GM18519 (cell line): ENCODE results near the gene AKR1E2.

Experiments used
- ATAC-seq: cut with Tn5 transposase; IDR thresholded peaks from one replicate; pipeline ENCODE4 v1.9.1; 2021; ENCODE audit warnings: mild to moderate bottlenecking, moderate library complexity; ENCODE audit not compliant: unreplicated experiment, low FRiP score

The AKR1E2 gene

DNA sequence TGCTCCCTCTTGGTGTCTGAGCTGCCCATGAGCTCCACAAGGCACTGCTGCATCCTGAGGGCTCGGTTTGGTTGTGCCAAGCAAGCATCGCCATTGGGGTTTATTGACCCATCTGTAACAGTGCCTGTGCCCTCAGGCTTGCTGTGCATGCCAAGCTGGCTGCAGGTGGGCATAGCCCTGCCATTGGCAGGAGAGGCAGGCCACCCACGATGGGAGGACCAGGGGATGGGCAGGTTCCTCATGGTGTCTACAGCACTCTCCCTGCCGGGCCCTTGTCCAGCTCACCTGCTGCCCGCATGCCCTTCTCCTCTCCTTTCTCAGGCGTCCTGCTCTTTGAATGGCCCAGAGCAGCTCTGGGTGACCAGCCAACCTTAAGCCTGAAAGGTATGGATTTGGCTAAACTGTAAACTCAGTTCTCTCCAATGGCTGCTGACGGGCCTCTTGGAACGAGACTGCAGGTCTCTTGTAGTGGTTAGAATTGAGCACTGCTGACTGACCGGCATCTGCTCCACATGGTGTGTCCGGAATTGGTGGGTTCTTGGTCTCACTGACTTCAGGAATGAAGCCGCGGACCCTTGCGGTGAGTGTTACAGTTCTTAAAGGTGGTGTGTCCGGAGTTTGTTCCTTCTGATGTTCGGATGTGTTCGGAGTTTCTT lies 17.6 kb downstream of the AKR1E2 start:
- ATAC-seq: no peak

DNA sequence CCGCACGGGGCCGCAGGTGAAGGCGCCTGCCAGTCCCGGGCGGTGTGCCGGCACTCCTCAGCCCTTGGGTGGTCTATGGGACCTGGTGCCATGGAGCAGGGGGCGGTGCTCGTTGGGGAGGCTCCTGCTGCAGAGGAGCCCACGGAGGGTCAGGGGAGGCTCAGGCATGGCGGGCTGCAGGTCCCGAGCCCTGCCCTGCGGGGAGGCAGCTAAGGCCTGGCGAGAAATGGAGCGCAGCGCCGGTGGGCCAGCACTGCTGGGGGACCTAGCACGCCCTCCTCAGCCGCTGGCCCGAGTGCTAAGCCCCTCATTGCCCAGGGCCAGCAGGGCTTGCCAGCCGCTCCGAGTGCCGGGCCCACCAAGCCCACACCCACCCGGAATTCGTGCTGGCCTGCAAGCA lies 18.9 kb downstream of the AKR1E2 start:
- no peak for ATAC-seq

DNA sequence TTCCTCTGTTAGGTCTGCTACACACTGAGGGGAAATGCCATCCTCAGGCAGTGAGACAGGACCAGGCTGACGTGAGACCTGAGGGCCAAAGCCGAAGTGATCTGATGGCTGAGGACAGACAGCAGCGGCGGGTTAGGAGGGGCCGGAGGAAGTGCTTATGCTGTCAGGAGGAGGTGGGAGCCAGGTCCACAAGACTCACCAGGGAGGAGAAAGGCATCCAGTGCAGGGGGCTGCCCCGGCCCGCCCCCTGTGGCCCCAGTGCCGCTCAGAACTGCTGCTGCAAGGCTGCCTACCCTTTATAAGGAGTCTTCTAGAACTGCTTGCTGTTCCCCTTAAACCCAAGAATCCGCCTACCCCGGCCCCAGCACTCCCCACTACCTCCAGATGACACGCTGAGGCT lies 19.8 kb downstream of the AKR1E2 start:
- ATAC-seq: no peak

DNA sequence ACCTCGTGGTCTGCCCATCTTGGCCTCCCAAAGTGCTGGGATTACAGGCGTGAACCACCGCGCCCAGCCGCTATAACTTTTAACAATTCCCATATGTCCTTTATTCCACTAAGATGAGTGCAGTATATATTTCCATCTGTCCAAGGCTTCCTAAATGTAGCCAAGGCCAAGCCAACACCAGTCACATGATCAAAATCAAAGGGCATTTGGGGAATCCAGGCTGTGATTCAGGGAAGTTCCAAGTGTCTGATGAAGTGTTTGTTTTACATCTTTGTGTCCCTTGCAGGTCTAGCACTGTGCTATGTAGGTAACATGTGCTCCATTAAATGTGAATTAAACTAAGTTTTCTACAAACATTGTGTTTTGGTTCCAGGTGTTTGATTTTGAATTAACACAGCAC lies 20.8 kb downstream of the AKR1E2 start:
- ATAC-seq: no peak

DNA sequence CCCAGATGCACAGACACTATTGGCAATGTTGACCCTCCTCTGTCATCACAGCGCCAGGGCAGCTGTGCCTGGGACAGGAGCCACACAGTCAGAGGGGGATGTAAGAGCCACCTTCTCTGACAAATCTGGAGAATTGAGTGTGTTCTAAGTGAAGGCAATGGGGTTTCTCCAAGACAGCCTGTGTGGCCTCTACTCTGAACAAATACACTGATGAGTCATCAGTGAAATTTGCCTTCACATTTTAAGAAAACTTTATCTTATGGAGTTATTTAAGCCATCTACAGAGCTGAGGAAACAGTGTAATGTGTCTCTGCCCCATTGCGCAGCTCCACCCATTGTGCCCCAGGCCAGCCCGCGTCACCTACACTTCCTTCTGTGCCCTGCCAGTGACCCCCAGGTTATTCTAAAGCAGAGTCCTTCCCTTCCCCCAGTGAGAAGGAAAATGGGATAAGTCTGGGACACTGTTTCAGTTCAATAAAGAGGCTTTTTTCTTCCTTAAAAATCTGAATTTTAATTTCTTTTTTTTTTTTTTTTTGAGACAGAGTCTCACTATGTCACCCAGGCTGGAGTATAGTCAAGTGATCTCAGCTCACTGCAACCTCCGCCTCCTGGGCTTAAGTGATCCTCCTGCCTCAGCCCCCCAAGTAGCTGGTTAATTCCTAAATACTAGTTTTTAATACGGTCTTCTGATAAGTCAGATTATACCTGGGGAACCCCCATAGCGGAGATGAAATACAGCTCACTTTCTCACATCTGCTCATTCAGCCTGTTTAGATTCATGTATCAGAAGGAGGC lies 21.8 kb downstream of the AKR1E2 start:
- ATAC-seq: no peak

DNA sequence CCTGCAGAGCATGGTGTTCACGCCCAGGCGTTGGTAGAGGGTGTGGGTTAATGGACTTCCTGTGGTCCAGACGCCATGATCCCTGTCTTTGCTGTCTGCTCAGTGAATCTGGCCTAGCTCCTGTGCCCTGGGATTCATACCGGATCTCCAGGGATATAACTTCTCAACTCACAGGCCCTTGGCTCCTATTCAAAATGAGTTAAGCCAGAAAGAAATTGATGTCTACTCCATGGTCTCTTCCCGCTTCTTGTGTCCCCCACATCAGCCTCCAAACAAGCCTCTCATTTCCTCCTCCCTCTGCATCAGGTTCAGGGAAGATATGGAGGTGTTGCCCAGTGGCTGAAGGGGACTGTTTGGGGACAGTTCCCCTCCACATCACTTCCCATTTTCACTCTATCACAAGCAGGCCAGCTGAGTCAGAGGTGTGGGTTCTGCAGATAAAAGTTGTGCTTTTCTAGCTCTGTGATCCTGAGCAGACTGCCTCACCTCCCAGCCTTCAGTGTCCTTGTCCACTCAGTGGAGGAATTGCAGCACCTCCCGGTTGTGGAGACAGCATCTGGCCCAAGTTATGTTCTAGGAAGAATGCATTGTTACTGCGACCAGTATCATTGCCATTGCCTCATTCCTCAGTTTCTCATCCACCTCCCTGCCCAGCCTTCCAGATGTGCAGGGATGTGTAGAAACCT lies 22.5 kb downstream of the AKR1E2 start:
- ATAC-seq: no peak

DNA sequence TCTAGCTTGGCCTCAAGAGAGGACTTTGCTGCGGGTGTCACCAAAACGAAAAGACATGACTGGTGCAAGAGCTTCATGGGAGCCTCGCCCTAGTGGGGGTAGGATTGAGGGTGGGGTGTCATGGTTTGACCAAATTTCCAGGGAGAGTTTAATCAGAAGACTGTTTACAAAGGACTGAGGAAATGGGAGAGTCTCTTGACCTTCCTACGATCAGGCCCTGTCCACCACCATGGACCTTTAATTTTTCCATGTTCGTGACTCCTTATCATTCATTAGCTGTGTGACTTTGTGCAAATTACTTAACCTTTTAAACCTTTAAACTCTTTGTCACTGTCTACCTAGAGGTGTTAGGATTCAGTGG lies 23.0 kb downstream of the AKR1E2 start:
- ATAC-seq: no peak

DNA sequence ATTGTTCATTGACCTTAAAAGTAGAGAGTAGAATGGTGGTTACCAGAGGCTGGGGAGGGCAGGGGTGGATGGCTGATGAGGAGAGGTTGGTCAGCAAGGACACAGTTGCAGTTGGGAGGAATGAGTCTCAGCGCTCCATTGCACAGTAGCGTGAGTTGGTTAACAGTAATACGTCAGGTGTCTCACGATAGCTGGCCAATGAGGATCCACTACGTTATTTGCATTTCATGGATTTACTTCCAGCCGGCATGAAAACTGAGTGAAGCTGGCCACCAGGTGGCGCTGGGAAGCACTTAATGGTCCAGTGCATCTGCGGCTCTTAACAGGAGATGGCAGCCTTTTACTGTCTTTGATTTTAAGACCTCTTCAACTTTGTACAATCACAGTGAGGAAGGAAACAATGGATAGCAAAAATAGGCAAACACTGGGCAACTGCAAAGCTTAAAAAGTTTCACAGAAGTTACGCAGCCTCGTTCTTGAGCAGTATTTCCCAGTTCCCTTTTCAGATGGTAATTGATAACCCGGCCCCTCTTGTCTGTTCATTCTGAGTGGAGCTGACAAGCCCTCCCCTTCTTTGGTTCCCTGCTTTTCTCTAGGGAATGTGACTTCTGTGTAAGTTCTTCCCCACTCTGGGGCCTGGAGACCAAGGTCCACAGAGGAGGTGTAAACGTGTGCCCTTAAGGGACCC lies 23.7 kb downstream of the AKR1E2 start:
- ATAC-seq: peak; percentile 93

DNA sequence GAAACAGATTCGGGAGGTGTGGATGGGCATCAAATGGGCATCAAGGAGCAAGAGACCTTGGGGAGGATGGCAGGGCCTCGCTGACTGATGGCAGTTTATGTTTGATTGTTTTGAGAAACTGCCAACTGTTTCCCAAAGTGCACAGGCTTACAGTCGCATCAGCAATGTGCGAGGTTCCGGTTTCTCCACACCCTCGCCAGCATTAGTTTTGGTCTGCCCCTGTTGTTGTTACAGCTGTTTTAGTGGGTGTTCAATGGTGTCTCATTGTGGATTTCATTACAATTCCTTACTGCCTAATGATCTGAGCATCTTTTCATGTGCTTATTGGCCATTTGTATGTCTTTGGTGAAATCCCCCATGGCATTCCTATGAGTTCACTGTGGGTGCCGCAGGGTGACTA lies 24.4 kb downstream of the AKR1E2 start:
- no peak for ATAC-seq

DNA sequence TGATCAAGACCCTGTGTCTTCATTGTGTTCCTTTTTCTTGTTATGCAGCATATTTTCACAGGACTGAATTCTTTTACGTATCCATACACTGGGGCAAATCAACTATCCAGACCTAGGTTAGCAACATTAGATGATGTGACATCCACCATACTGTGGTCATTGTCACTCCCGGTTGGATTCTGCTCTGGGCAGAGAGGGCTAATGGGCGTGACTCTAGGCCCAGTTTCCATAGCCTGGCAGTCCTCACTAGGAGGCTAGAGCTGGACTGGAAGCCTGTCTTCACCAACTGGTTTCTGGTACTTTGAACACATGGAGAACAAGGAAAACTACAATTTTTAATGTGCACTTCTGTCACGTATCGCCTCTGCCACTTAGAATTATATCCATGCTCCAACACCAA lies 25.2 kb downstream of the AKR1E2 start:
- ATAC-seq: no peak

DNA sequence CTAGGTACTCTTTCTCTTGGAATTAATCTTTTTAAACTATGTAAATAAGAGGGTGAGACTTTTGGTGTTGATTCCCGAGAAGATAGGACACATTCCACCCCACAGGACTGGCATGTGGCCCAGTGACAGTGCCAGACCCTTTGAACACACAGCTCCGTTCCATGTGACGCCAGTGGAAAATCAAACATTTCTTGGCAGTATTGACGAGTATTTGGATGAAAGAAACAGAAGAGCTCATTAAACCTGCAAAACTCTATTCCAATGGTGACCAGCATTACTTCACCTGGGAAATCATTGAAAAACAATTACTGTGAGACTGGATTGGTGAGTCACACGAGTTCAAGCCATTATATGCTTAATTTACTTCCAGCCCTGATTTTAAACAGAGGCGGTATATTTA lies 25.8 kb downstream of the AKR1E2 start:
- ATAC-seq: no peak

DNA sequence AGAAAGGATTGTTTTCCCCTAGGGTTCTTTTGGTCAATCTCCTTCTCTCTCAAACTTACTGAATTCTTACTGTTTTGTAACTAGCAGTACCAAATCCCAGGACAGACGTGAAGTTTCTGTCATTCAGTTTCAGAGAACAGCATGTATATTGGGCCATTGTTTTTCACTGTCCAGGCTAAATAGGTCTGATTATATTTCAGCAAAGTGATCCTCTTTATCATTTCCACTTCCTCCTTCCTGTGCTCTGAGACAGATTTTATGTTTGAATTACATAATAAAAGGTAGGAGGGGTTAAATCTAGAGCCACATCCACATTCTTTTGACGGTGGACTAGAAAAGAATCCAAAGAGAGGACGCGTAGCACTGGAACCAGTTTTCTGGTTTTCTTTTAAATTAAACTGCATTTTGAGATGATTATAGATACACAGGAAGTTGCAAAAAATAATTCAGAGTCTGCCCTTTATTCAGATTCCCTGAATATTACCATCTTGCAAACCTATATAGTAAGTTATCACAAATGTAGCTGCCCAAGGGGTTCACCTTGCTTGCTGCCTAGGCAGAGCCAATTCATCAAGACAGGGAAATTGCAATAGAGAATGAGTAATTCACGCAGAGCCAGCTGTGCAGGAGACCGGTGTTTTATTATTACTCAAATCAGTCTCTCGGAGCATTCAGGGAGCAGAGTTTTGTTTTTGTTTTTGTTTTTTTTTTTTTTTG lies 40.1 kb downstream of the AKR1E2 start:
- ATAC-seq: no peak

DNA sequence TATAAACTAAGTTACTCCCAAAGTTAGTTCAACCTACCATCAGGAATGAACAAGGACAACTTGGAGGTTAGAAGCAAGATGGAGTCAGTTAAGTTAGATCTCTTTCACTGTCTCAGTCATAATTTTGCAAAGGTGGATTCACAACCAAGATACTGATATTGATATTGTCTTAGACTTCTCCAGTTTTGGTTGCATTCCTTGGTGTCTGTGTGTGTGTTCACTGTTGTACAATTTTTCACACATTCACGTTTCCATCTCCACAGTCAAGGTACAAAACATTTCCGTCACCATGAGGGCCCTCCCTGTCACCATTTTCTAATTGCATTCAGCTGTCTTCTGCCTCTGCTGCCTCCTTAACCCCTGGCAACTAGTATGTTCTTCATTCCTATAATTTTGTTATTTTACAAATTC lies 41.1 kb downstream of the AKR1E2 start:
- no peak for ATAC-seq

DNA sequence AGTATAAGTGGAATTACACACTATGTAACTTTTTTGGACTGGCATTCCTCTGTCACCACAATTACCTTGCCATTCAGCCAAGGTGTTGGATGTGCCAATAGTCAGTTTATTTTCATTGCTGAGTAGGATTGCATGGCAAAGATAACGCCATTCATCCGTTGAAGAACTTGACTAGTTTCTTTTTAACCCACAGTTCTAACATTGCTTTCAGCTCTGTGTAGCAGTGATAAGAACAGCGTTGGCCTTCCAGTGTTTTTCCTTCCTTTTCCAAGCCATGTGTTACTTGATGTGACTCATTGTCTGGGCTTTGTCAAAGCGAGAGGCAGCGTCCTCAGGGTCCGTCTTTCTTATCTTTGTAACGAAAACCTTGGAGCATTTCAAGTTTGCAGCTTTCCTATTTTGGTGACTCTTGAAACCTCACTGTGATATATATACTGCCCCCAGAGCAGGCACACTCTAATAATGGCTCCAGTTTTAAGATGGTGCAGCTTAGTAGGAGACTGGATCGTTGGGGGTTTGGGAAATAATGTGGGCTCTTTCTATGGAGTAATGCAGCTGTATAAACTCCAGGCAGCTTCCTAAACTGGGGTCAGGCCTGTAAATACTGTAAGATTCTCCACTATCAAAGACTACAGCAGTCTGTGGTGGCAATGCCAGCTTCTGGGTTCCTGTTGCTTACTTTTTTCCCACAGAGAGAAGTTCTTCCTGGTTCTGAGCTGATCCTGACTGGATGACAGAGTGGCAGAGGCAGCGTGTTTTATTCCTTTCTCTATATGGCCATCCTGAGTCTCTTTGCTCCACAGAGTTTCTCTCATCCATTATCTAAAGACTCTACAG lies 41.7 kb downstream of the AKR1E2 start:
- no peak for ATAC-seq

DNA sequence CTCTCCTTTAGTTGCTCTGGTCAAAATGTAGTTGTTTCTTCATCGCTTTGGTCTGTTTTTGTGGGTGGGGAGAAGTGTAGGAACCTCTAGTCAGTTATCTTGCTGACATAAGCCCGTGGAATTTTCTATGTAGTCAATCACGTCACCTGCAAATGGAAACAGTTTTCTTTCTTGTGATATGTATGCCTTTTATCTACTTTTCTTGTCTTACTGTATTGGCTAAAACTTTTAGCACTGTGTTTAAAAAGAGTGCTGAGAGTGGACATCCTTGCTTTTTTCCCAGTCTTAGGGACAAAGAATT lies 42.3 kb downstream of the AKR1E2 start:
- ATAC-seq: no peak

DNA sequence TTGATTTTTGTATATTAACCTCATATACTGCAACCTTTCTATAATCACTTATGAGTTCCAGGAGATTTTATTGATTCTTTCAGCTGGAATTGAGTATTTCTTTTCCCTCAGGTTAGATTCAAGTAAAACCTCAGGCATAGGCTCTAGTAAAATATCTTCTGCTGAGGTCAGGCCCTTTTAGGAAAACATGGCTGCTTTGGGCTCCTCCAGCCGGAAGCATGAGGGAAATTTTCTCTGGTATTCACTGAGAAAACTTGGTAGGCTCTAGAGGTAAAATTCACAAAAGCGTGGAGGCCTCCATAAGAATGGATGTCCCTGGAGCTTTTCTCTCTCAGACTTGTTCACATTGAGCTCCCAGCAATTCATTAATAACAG lies 56.7 kb downstream of the AKR1E2 start:
- no peak for ATAC-seq

DNA sequence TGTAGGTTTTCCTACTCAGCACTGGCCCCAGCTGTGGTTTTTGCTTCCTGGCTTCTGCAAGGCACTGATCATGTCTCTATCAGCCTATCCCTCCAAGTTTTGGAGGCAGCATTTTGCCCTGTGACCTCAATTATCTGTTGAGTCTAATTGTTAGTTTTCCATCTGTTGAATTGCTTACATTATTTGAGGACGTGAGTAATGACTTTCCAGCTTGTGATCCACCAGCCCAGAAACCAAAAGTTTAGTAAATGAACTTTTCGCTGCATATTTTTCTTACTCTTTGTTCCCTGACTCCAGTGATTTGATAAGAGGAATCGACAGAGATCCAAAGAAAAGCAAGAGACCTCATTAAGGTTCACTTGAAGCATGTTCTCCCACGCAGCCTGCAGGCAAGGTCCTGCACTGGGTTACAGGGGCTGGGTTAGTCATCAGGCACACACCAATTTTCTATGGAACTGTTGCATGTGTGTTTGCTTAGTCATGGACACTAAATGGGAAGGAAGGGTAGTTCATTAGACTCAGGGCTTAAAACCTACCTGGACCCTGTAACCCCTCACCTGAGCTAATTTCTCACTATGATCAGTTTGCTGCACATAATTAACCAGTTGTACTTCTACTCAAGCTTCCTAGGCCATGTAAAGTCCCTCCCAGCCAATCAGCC lies 57.2 kb downstream of the AKR1E2 start:
- no peak for ATAC-seq

DNA sequence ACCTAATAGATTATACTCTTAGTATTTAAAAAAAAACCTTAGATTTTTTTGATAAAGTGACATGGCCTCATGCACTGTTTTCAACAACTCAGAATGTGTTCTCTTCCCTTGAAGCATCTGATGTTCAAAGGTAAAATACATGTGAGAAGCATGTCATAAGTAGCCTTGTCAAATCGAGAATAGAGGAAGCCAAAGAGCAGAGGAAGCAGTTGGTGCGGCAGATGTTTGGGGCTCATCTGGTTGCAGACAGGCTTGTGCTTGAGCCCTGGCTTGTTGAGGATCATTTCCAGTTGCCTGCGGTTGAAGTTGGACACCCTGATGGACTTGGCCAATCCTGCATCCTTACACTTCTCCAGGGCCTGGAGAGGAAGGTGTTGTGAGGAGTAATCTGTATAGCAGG lies 59.2 kb downstream of the AKR1E2 start:
- no peak for ATAC-seq

DNA sequence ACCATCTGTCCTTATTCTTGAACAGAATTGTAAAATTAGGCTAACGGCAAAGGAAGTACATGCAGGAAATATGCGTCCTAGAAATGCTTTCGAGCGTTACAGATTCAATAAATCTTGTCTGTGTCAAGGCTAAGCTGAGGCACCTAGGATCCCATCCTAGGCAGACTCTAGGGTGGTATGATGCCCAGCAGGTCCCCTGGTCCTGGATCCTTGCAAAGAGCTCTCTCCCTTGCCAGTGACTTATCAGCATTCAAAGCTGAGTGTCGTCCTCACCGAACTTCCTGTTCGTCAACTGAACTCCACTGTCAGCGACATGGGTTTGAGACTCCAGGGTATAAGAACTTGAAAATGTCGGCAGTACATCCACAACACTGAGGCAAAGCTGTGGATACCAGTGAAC lies 61.5 kb downstream of the AKR1E2 start:
- ATAC-seq: no peak
